ENCODE results near the gene LILRB1.
"Not testable (repeated sequence)": the region's sequence is repeated elsewhere in the genome, so short reads cannot be mapped to it uniquely, and the experiment has no call there.

The LILRB1 gene

GRCh38 chr19:54630262-54630661, at the start of gene LILRB1:
LILRB1 (plus strand) TSS chr19:54630484; CDS start chr19:54631074, 590 bp downstream.
- not testable (repeated sequence) for DNase-seq

- no peak for DNase-seq
Measured at GRCh38 chr19:54586397-54586796, 43.9 kb upstream of the LILRB1 start.

- DNase-seq = no peak
Measured at GRCh38 chr19:54587026-54587425, 43.3 kb upstream of the LILRB1 start.

- not testable (repeated sequence) for DNase-seq
Measured at GRCh38 chr19:54593445-54593844, 36.8 kb upstream of the LILRB1 start, which contains the start of gene LILRA1. LILRA1 (plus strand) TSS chr19:54593632; CDS start chr19:54594245, 613 bp downstream.

GRCh38 chr19:54593931-54594626, 36.2 kb upstream of the LILRB1 start:
- DNase-seq = not testable (repeated sequence)

- DNase-seq = no peak
Measured at GRCh38 chr19:54594737-54595136, 35.5 kb upstream of the LILRB1 start.

- not testable (repeated sequence) for DNase-seq
Measured at GRCh38 chr19:54595680-54596436, 34.4 kb upstream of the LILRB1 start.

GRCh38 chr19:54600212-54600611, 30.1 kb upstream of the LILRB1 start:
- no peak for DNase-seq

GRCh38 chr19:54606230-54606629, 24.1 kb upstream of the LILRB1 start:
- no peak for DNase-seq

GRCh38 chr19:54606891-54607784, 23.1 kb upstream of the LILRB1 start:
- DNase-seq = no peak

GRCh38 chr19:54607785-54608150, 22.5 kb upstream of the LILRB1 start:
- DNase-seq = no peak

- DNase-seq = no peak
Measured at GRCh38 chr19:54608205-54608604, 22.1 kb upstream of the LILRB1 start.

GRCh38 chr19:54608792-54609191, 21.5 kb upstream of the LILRB1 start:
- DNase-seq = no peak

GRCh38 chr19:54609356-54609791, 20.9 kb upstream of the LILRB1 start:
- DNase-seq = no peak

- no peak for DNase-seq
Measured at GRCh38 chr19:54612428-54612827, 17.9 kb upstream of the LILRB1 start.

GRCh38 chr19:54614726-54615125, 15.6 kb upstream of the LILRB1 start:
- DNase-seq = no peak

- DNase-seq = no peak
Measured at GRCh38 chr19:54616057-54616456, 14.2 kb upstream of the LILRB1 start.

GRCh38 chr19:54616821-54617560, 13.3 kb upstream of the LILRB1 start:
- no peak for DNase-seq

GRCh38 chr19:54620464-54620863, 9.8 kb upstream of the LILRB1 start:
- no peak for DNase-seq

GRCh38 chr19:54622431-54622830, 7.9 kb upstream of the LILRB1 start:
- DNase-seq = no peak

- not testable (repeated sequence) for DNase-seq
Measured at GRCh38 chr19:54624234-54624633, 6.0 kb upstream of the LILRB1 start.
